ENCODE data around the gene B4GAT1.
A peak's percentile ranks its signal among the peaks of the same experiment; 100 is the strongest.
"Not testable (repeated sequence)": the region's sequence is repeated elsewhere in the genome, so short reads cannot be mapped to it uniquely, and the experiment has no call there.

The B4GAT1 gene

DNA sequence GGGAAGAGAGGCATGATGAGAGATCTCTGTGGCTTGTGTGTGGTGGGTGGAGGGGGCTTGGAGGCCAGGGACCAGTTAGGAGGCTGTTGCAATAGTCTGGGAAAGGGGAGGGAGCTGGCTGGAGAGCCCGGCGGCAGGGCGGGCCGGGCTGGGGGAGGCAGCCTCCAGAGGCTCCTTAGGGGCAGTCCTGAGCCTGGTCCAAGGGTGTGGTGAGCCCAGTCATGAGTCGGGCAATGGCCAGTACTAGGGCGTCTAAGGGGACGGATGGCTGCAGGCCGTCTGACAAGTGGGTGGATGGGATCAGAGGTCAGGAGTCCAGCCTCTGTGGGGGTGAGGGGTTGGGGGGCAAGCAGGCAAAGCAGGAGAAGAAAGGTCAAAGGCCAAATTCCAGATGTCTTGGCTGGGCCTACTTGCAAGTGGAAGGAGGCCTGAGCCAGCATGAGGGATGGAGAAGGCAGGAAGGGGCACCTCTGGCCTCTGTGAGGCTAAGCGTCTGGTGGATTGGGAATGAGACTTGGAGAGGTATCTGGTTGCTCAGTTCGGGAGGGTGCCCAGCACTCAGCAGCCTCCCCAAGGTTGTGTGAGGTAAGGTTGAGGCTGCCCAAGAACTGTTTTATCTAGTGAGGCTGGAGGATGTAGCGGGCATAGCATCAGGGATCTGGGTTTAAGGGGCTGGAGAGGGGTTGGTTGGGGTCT, 24.5 kb downstream of the B4GAT1 start:
- DNase-seq (ENCODE audit: low read depth): no peak

DNA sequence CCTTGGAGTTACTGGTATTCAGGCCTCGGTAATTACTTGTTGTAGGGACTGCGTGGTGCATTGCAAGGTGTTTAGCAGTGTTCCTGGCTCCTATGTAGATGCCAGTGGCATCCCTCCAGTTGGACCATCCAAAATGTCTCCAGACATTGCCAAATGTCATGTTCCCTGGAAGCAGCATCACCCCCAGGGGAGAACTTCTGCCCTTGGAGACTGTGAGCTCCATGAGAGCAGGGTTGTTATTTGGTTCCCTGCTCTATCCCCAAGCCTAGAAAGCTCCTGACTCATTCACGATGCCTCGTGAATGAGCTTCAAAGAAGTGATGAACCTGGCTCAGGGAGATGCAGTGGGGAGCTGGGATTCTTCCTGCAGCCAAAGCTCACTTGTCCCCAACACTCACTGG, 25.8 kb downstream of the B4GAT1 start:
- no peak for DNase-seq (ENCODE audit: low read depth)

DNA sequence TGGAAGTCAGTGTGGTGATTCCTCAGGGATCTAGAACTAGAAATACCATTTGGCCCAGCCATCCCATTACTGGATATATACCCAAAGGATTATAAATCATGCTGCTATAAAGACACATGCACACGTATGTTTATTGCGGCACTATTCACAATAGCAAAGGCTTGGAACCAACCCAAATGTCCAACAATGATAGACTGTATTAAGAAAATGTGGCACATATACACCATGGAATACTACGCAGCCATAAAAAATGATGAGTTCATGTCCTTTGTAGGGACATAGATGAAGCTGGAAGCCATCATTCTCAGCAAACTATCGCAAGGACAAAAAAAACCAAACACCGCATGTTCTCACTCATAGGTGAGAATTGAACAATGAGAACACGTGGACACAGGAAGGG, 26.7 kb downstream of the B4GAT1 start:
- not testable (repeated sequence) for DNase-seq (ENCODE audit: low read depth)

DNA sequence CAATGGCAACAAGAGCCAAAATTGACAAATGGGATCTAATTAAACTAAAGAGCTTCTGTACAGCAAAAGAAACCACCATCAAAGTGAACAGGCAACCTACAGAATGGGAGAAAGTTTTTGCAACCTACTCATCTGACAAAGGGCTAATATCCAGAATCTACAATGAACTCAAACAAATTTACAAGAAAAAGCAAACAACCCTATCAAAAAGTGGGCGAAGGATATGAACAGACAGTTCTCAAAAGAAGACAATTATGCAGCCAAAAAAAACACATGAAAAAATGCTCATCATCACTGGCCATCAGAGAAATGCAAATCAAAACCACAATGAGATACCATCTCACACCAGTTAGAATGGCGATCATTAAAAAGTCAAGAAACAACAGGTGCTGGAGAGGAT, 27.1 kb downstream of the B4GAT1 start:
- DNase-seq (ENCODE audit: low read depth): not testable (repeated sequence)

DNA sequence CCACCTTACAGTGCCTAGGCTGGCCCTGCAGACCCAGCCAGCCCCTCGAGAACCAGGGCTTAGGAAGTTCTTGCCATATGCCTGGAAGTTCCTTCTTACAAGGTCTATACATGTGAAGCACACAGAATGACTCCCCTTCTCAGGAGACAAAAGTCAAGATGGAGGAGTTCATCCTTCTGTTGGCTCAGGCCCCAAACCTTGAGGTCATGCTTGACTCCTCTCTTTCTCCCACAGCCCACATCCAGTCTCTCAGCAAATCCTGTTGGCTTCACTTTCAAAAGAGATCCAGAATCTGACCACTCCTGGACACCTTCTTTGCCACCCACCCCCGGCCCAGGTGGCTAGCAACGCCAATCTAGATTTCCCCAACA, 28.8 kb downstream of the B4GAT1 start:
- no peak for DNase-seq (ENCODE audit: low read depth)

DNA sequence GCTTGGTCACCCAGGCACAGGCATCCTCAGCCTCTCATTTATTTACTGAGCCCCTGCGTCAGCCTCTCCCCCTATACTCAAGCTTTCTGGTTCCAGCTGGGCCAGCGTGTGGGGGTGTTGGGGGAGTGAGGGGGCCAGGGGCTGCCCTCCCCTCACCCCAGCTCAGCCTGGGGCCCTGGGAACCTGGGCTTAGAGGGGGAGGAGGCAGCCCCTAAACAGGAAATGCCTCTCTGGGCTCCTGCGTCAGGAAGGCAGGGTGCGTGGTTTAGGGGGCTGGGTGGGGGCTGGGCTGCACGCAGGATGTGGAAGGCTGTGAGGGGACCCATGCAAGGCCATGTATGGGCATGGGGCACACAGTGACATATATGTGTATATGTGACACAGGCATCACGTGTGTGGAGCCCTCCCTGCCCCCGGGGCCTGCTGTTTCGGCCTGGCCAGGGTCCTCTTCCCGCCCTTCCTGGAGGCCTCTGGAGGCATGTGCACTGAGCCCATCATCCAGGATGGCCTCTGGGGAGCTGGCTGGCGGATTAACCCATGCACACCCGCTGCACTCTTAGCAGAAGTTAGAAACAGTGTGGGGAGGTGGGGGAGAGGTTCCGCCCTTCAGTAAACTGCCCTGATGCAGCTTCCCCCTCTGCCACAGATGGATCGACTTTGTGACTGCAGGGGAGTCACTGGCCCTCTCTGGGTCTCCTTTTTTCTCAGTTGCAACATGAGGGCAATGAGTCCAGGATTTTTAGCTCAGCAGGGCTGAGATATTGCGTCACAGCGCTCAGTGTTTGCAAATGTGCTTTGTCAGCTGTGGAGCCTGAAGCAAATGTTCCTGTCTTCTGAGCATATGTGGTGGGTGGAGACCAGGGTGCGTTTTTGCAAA, 29.5 kb downstream of the B4GAT1 start:
- no peak for DNase-seq (ENCODE audit: low read depth)

DNA sequence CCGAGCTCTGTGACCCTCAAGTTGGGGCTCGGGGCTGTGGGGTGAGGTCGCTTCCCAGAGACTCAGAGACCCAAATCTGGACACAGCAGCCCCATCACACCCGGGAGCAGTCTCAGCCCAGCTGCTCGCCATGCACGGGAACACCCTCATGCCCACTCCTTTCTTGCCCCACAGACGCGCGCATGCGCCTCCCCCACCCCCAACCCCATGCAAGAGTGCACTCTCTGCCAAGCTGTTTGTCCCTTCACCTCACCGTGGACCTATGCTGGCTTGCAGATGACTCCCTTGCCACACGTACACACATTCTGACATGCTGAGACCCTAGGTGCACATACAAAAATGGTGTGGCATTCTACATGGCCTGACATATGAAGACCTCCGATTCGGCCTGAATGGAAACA, 30.1 kb downstream of the B4GAT1 start:
- no peak for DNase-seq (ENCODE audit: low read depth)

DNA sequence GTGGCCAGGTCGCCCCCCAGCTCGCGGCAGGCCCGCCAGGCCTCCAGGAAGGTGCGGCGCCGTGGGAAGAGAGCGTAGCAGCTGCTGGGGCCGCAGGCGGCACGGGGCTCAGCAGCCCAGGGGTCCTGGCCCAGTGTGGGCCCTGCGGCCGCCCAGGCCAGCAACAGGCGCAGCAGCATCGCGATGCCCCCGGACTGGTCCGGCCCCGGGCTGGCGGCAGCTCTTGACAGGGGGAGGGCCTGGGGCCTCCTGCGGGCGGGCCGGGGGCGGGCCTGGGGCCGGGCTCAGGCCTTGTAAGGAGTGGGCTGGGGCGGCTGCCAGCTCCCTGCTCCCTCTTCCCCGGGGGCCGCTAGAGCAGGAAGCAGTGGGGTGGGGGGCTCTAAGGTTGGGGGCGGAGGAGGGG, 30.6 kb downstream of the B4GAT1 start, which contains the start of gene CD248:
Gene CD248 (minus strand): TSS at position 196 of the 403 bp plus-strand sequence. CDS start 17 bp downstream, at position 179.
- DNase-seq (ENCODE audit: low read depth): no peak

DNA sequence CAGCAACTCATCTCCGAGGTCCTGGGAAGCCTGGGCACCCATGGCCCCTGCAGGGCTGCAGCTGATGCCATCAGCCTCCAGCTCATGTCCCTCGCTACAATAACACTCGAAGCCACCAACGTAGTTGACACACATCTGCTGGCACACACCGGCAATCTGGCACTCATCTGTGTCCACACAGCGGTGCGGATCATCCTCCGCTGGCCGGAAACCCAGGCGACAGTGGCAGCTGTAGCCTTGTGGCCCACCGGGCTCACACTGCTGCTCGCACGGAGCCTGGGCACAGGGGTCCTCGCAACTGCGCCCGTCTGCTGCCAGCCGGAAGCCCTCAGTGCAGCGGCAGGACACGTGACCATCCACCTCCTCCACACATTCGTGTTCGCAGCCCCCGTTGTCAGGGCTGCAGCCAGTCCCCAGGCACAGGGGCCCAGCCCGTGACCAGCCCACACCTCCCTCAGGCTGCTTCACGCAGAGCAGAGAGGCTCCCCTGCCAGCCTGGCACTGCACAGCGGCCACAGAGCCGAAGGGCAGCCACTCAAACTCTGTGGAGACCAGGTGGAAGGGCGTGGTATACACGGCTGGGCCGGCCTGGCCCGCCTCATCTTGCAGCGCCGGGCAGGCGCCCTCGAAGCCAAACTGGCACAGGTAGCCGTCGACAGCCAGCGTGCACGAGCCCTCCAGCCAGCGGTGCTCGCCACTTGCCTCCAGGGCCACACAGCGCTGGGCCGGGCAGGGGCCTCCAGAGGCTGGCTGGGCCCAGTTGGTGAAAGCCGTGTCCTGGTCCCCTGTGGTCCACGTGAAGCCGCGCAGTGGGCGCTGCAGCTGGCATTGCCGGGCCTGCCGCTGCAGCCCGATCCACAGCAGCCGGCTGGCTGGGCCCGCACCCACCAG, 31.3 kb downstream of the B4GAT1 start:
- no peak for DNase-seq (ENCODE audit: low read depth)

DNA sequence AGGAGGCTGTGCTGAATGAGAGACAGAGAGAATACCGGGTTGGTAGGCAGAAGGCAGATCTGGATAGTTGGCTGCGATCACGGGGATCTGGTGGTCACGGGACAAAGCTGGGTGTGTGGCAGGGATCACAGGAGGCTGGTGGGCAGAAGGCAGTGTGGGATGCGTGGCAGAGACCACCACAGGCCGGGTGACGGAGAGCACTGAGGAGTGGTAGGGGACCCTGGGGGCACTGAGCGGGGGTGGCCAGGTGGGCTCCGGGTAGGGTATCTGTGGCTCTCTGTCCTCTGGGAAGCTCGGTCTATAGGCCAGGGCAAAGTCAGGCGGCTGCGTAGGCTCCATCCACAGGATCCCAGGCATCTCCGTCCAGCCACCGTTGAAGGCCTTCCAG, 31.9 kb downstream of the B4GAT1 start:
- no peak for DNase-seq (ENCODE audit: low read depth)

DNA sequence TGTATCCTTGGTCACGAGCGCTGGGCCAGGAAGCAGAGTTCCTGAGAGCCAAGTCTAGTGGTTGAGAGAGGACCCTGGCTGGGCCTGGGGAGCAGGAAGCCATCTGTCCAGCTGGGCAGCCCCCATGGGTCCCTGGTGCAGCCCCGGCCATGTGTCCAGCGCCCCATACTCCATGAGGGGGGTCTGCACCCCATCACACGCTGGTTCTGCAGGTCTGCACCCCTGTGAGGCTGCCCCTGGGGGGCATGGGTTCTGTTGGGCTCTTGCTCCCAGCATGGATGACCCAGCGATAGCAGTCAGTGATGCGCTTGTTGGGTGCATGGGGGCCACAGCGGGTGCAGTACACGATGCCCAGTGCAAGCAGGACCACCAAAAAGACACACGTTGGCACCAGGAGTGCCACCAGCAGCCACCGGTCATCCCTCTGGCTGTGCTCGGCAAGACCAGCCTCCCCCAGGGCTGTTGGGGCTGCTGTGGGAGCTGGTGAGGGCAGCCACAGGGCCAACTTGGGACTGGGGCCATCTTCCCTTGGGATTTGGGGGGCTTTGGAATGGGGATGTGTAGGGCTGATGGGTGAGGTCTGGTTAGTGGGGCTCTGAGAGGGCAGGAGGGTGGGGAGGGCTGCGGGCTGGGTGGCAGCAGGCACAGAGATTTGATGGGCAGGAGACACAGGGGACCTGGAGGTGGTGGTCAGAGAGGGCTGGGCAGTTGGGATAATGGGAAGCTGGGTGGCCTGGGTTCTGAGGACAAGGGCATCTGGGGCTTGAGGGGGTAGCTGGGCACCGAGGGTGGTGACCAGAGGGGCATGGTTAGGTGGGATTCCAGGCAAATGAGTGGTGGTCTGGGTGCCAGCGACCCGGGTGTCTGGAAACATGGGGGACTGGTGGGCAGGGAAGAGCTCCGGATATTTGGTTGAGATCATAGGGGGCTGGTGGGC, 32.6 kb downstream of the B4GAT1 start:
- no peak for DNase-seq (ENCODE audit: low read depth)

DNA sequence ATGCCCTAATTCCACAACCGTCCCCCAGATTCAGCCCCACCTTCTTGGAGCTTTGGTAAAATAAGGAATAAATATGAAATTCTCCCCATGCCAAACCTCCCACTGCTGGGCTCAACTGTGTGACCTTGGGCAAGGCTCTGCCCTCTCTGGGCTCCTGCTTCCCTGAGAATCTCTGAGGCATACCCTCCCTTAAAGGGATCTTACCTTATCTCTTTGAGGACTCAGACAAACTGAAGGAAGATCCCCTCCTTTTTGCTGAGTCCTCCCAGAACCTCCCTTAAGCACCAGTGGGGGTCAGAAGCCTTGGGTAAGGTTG, 33.3 kb downstream of the B4GAT1 start:
- no peak for DNase-seq (ENCODE audit: low read depth)

DNA sequence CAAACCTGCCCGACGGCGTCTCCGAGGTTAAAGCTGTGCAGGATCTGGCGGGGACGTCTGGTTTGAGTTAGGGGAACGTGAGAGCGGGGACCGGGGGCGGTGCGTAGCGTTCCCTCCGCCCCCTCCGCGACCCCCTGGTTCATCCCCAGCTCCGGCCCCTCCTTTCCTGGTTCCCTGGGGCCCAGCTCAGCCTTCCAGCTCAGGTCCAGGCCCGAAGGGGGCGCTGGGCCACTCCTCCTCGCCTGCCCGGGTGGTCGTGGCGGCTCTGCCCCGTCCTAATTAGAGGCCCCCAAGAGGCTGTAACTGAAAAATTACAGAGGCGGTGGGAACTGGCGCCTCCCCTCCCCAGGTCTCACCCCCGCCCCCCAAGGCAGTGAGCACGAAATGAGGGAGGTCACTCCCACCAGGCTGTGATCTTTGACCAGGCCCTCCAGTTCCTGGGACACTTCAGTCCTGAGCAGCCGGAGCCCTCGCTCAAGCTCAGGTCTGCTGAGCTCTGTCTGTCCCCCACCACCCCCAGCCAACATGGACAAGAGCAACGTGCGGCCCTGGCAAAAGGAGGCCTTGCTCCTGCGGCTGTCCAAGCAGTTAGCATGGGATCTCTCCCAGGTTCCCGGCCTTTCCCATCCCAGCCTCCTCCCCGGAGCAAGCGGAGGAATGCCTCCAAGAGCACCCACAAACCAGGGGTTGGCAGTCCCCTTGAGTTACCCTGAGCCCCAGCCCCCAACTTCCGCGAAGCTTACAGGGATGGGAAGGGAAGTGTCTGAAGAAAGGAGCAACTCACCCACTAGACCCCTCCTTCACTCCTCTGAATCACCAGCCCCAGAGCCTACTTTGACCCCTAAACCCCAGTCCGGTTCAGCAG, 33.9 kb downstream of the B4GAT1 start:
- no peak for DNase-seq (ENCODE audit: low read depth)

DNA sequence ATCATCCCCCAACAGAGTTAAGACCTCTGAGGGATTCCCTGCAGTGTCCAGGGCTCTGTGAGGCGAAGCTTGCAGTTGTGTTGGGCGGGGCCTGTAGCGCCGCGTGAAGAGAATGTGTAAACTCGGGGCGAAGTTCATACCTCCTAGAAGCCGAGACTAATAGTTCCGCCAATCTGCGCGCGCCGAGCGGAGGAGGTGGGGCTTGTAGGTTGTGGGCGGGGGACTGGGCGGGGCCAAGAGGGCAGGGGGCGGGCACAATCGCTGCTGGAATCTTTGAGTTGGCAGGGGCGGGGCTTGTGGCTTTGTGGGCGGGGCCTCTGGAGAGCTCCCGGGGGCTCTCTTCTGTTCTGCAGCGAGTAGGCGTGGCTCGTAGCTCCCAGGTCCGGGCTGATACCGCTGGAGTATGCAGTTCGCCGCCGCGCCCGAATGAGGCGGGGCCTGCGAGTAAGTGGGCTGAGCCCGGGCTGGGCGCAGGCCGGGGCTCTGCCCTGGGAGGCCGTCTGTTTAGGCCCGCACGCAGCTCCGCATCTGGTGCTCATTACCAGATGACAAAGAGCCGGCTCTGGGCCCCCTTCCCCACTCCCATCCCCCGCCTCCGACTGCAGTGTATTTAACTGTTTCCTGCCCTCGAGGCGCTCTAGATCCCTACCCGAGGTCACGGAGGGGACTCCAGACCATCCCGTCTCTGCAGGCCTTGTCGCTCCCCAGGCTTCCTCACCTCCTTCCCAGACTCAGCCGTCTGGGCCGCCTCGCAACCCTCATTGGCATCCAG, 34.7 kb downstream of the B4GAT1 start:
- peak; percentile 97 for DNase-seq (ENCODE audit: low read depth)

DNA sequence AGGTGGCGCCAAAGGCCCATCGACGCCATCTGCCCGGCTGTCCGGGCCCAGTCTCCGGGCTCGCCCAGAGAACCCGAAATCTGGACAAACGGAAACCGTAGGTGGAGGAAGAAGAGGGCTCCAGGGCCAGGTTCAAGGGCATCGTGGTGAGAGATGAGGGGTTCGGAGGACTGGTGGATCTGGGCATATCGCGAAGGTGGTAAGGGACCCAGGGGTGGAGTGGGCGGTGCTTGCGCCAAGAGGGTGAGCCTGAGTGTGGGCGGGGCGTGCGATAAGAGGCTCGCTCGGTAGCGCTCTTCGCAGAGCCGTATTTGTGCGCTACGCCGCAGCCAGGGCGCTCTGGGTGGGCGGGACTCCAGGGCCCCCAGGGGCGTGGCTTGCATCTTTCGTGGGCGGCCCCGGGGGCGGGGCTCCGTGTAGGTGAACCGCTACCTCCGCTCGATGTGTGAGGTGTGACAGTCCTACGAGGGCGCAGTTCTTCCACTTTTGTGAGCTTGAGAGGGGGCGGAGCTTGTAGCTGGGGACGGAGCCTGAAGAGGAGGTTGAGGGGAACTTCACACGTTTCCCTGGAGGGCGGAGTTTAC, 35.4 kb downstream of the B4GAT1 start:
- DNase-seq (ENCODE audit: low read depth): peak; percentile 91

DNA sequence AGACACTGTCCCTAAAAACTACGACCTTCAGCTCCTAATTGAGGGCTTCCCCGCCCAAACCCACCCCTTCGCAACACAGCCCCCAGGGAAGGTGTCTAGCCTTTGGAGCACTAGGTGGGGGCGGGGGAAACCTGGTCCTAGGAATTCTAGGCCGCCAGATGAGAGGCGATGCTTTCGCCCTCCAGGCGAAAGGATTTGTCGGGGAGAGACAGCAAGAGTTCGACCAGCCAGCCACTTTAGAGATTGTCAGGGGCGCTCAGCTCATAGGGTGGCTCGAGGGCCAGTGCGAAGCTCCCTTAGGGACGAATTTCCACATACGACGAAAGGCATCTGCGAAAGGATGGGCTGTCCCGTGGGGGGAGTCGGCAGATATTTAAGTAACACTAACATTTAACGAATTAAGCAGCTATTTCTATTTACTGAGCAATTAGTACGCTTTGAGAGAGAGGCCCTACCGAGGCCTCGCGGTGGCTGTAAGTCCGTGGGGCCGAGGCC, 35.9 kb downstream of the B4GAT1 start:
- DNase-seq (ENCODE audit: low read depth): no peak

DNA sequence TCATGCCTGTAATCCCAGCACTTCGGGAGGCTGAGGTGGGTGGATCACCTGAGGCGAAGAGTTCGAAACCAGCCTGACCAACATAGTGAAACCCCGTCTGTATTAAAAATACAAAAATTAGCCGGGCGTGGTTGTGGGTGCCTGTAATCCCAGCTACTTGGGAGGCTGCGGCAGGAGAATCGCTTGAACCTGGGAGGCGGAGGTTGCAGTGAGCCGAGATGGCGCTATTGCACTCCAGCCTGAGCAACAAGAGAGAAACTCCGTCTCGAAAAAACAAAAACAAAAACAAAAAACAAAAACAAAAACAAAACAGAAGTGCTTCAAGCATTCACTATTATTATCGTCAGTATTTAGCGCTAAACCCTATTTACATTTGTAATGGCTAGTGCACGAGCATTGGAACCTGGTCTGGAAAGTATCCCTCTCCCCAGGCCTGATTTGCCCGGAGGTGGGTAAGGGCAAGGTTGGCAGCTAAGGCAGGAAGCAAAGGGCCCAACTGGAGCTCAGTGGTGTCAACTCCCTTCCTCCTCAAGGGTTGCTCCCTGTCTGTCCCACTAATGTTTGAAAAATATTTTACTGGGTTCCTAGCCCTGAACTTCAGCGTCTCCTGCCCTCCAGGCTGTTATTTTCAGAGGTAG, 36.5 kb downstream of the B4GAT1 start:
- not testable (repeated sequence) for DNase-seq (ENCODE audit: low read depth)

DNA sequence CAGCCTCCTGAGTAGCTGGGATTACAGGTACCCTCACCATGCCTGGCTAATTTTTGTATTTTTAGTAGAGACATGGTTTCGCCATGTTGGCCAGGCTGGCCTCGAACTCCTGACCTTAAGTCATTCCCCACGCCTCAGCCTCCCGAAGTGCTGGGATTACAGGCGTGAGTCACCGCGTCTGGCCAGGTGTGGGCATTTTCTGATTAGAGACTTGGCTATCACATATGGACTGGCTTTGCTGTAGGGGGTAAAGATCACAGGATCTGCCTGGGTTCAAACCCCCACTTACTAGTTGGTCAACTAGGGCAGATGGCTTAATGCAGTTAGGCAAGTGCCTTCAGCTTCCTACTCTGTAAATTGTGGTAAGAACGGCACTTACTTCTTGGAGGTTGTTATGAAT, 37.1 kb downstream of the B4GAT1 start:
- DNase-seq (ENCODE audit: low read depth): no peak

DNA sequence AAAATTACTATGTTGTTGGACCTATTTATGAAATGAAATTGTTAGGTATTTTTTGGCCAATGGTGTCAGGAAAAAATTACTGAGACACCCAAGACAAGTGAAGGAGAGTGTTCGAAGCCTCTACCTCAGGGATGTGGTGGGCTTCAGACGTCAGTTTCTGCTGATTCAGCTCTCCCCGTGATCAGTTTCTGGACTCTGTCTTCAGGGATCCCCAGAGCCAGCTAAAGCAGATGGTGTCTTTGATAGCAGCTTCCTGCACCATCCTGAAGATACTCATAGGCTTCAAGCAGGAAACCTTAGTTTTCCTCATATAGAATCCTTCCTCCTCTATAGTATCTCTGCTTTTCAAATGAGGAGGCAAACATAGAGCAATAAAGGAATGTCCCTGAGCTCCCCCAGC, 38.0 kb downstream of the B4GAT1 start:
- DNase-seq (ENCODE audit: low read depth): no peak

Measured in HS-27A (cell line).